HG03060 (cell line): Measurements from ENCODE around the gene POU1F1.
"Not testable (repeated sequence)": the region's sequence is repeated elsewhere in the genome, so short reads cannot be mapped to it uniquely, and the experiment has no call there.

Source experiments
- ATAC-seq: cut with Tn5 transposase; IDR thresholded peaks from one replicate; pipeline ENCODE4 v1.9.1; 2021; ENCODE audit warnings: low read depth, moderate number of reproducible peaks; ENCODE audit not compliant: unreplicated experiment

Gene POU1F1

DNA sequence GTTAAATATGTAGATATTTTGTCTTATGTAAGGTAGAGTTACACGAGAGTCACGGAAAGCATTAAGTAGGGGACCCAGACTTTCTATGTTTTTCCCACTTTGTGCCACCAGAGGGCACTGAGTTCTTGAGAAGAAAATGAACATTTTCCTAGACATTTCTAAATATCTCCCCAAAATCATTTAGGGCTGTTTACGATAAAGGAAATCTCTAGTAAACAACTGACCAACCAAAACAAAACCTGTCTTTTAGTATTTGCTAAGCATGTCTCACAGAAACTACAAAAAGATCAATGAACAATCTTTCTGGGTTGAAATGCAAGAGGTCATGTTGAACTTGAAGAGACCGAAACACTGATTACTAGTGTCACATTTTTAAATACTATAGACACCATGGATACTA, 16.1 kb downstream of the POU1F1 start:
- ATAC-seq = no peak

DNA sequence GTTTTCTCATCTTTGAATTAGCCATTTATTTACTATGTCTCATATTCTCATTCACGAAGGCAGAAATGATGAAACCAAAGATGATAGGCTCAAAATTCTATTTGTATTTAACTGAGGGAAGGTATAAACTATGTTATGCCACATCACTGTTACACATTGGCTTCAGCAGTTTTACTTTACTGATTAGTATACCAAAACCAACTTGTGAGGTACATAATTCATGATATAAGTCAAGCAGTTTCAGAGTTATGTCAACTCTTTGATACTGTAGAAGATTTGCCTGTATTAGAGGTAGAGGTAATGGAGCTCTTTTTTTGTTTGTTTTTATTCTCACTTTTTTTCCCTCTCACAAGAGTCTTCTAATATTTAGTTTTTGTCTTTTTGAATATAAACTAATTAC, 26.4 kb downstream of the POU1F1 start:
- no peak for ATAC-seq

DNA sequence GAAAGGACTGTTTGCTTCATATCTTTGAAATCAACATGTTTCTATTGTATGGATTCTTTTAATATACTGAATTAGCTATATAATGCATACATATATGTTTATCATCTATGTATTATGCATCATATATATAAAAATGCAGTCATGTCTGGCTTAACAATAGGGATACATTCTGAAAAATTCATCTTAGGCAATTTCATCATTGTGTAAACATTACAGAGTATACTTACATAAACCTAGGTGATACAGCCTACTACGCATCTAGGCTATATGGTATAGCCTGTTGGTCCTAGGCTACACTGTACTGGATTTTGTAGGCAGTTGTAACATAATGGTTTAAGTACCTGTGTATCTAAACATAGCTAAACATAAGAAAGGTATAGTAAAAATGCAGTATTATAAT, 27.6 kb downstream of the POU1F1 start:
- no peak for ATAC-seq

DNA sequence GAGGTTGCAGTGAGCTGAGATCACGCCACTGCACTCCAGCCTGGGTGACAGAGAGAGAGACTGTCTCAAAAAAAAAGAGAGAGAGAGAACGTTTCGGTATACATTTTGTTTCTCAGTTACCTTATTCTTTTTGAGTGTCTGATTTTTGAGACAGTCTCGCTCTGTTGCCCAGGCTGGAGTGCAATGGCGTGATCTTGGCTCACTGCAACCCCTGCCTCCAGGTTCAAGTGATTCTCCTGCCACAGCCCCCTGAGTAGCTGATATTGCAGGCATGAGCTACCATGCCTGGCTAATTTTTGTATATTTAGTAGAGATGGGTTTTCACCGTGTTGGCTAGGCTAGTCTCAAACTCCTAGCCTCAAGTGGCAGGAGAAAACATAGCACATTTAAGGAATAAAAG, 28.2 kb downstream of the POU1F1 start:
- ATAC-seq = not testable (repeated sequence)

DNA sequence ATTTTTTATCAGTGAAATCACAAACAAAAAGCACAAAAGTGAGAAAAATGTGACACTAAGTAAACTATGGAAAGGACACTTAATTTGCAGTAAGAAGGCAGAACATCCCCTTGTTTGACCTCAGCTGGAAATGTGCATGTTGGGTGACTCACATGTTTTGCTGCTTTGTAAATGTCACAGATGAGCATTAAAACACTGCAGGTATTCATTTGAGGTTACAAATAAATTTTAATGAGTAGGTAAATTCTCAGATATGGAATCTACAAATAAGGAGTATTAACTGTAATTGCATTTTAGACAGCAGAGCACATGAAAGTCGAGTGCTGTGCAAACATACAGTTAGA, 29.0 kb downstream of the POU1F1 start:
- ATAC-seq = no peak

DNA sequence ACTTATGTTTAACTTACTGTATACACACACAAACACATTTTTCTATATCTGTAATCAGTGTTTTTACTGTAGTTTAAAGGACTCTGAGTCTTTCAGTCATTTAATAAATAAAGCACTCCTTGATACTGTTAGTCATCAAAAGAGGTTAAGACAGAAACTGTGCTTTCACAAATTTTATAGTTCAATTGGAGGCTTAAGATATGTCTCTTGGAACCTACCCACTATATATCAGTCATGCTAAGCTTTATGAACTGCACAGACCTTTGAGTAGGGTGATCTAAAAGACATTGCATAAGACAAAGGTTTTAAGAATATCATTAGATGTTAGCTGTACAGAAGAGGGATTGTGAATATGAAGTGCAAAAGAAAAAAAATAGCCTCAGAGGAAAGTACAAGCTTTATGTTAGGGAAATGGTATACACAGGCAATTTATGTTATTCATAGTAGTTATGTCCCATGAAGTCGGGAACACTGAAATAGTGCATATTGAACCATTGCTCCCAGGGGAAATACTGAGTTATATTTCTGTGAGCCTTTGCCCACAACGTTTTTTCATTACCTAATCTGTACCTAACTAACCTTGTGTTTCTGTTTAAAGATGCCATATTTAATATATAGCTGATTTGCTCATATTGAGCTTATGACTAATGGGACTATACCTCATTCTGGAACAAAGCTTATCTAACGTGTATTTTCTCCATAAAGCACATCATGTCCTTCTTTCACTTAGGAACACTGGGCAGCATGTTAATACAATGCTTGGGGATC, 29.5 kb downstream of the POU1F1 start:
- ATAC-seq = no peak

DNA sequence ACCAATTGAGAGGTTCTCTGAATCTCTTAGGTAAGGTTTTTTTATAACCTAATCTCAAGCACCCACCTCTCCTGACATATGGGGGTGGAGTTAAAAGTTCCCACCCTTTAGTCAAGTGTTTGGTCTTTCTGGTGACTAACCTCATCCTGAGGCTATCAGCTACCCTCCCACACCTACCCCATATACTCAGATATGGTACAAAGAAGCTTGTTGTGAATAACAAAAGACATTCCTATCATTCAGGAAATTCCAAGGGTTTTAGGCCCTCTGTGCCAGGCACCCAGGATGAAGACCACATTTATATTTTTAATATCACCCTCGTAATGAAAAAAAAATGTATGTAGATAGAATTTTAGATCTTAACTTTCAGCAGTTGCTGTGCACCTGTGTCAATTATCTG, 40.3 kb downstream of the POU1F1 start:
- ATAC-seq = no peak

DNA sequence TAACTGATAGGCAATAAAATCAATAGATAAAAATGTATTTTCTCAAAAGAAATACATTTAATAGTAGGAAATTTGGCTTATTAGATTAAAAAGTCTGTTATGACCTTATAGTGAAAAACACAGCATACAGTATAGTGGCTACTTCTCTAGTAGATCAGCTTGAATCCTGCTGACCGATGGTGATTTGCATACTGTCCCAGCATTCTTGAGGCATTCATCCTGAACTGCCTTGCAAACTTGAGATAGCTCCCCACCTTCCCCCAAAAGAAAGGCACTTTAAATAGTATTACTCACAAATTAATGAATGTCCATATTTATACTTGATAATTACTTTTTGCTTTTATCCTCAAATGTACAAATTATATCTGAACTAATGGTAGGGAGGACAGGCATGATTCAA, 42.6 kb downstream of the POU1F1 start:
- no peak for ATAC-seq

DNA sequence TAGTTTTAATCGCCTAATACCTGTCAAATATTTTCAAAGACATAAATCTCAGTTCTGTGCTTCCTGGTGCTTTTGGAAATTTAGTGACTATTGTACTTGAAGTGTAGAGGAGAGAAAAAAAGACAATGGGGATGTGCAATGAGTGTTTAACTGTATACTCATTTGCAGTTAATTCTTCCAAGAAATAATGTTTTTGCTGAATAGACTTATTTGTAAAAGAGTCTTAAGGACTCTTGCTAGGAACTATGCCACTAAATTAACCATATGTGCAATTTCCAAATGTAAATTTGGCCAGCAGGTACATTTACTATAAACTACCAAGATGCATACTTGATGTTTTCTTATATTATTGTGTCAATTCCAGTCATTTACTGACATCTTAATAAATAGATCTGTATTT, 47.3 kb downstream of the POU1F1 start:
- no peak for ATAC-seq

DNA sequence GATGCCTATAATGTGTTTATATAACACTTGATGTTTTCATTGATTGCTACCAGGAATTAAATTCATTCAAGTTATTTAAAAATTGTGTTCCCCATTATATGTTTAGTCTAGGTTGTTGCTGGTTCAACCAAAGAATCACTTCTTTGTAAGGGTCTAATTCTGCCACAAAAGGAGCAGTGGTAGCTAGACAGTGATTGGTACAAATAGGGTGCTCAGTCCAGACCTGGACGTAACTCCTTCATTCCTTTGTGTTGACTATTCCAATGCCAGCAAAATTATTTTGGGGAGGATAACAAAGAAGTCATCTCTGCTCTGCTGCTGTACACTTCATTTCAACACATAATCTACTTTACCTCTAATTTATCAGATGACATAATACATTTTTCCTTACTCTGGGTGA, 48.1 kb downstream of the POU1F1 start:
- no peak for ATAC-seq

DNA sequence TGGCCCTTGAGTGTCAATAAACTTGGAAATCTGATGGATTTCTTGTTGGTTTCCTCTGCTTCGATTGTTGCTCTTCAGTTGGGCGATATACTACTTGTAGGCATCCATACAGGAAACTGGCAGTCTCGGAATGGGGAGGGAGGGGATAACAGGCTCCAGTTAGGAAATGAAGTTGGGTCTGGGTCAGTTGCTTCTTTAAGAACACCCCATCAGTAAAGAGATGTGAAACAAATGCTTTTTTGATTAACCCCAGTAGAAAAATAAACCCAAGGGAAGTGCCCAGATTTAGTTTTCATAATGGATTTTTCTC, 48.6 kb downstream of the POU1F1 start:
- ATAC-seq = no peak

DNA sequence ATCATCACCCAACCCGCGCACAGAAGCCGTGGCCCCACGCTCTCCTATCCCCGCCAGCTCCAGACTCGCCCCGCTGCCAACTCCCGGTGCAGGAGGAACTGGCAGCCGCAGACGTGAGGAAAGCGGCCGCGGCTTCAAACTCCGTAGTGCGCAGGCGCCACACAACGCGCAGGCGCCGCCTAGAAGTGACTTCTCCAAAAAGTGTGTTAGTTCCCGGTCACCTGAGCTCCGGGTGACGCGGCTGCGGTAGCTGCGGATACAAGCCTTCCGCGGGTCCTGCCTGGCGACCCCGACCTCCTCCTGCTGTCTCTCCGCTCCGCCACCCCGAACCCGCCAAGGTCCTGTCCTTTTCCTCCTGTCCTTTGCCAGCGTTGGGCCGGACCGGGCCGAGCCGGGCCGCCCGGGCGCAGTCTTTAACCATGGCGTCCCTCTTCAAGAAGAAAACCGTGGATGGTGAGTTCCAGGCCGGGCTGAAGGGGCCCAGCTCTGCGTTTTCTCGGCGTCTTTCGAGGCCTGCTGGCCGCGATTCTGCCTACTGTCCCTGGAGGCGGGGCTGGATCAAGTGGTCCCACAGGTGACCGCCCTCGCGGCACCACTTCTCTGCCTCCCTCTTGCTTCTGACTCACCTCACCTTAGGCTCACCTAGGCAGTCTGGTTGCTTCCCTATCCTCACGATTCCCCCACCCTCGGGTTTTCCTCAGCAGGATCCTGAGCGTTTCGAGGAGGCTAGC, 49.1 kb downstream of the POU1F1 start, which contains the start of gene CHMP2B:
CHMP2B (plus strand) TSS at position 206 of the 731 bp plus-strand sequence; CDS start at position 420, 214 bp downstream.
- ATAC-seq = peak; percentile 95

DNA sequence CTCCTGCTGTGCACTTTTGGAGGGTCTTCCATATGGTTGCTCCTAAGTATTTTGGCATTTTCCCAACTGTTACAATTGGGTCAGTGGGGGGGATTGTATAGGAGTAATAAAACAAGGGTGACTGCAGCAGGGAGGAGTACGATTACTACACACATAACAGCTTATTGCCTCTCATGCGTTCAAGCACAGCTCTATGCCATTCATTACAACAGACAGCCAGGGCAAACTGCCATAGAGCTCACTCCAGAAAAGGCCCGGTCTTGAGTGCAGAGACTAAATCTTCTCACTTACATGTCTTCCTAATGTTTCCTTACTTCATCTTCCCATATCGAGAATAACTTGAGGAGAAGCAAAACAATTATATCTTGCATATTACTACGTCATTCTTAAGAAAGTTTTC, 50.7 kb downstream of the POU1F1 start:
- no peak for ATAC-seq

DNA sequence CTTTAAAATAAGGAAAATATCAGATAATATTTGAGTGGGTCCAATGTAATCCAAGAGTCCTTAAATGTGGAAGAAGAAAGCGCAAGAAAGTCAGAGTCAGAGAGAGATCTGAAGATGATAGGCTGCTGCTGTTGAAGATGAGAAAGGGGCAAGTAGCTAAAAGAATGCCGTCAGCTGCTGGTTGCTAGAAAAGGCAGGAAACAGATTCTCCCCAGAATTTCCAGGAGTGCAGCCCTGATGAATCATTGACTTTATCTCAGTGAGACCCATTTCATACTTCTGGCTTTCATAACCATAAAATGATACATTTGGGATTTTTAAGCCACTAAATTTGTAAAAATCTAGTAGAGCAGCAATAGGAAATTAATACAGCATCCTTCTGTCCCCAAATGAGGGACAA, 56.8 kb downstream of the POU1F1 start:
- no peak for ATAC-seq

DNA sequence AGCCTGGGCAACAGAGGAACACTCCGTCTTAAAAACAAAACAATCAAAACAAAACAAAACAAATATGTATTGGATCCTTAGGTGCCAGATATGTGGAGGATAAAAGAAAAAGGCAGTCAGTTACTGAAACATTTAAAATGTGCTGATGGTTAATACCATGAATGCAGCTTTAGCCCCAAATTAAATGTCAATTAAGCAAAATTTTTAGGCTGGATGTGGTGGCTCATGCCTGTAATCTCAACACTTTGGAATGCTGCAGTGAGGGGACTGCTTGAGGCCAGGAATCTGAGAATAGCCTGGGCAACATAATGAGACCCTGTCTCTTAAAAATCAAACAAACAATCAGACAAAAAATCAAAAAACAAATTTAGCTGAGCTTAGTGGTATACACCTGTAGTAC, 57.8 kb downstream of the POU1F1 start:
- no peak for ATAC-seq
